Measurements from ENCODE around the gene RNF4.
A peak's percentile ranks its signal among the peaks of the same experiment; 100 is the strongest.

The RNF4 gene

DNA sequence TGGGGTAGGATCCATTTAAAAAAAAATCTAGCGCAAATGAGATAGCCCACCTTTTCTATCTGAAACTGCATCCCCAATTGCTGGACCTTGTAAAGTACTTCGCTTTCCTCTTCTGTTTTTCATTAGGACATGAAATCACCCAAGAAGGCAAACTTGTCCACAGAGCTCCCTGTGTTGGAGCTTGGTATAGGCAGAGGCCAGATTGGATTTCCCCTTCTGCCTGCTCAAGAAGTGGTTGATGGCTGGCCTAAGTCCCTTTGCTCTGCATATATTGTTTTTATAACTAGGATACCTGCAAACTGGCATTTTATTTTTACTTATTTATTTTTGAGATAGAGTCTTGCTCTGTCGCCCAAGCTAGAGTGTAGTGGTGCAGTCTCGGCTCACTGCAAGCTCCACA is 28.4 kb downstream of the RNF4 start:
- no peak for FAIRE-seq
- no peak for DNase-seq (ENCODE audit: insufficient read length, low spot score)

GRCh38 chr4:2497931-2498330 is 29.0 kb downstream of the RNF4 start:
- DNase-seq (ENCODE audit: insufficient read length, low spot score) (peak; percentile 35), FAIRE-seq (peak; percentile 81)
- TF ChIP-seq SPI1 (IDR thresholded peaks at IDR 0.05; ENCODE audit: low read depth, low read length) (peak; percentile 79), POLR2A (IDR thresholded peaks at IDR 0.05; ENCODE audit: low read depth, low read length) (no peak), TAF1 (IDR thresholded peaks at IDR 0.05; ENCODE audit: low read depth, low read length) (no peak), POLR2AphosphoS5 (IDR thresholded peaks at IDR 0.05; ENCODE audit: low read depth, low read length) (no peak)

More for the DNA sequence above, 28.4 kb downstream of the RNF4 start:
- TF ChIP-seq TAF1 (IDR thresholded peaks at IDR 0.05; ENCODE audit: low read depth, low read length) (no peak), PAX5 (IDR thresholded peaks at IDR 0.05; ENCODE audit: insufficient read depth, low read length, severe bottlenecking) (no peak), POU2F2 (IDR thresholded peaks at IDR 0.05; ENCODE audit: low read depth, low read length) (no peak), SPI1 (IDR thresholded peaks at IDR 0.05; ENCODE audit: low read depth, low read length) (no peak), POLR2AphosphoS5 (IDR thresholded peaks at IDR 0.05; ENCODE audit: low read depth, low read length) (no peak), POLR2A (IDR thresholded peaks at IDR 0.05; ENCODE audit: low read depth, low read length) (no peak)

DNA sequence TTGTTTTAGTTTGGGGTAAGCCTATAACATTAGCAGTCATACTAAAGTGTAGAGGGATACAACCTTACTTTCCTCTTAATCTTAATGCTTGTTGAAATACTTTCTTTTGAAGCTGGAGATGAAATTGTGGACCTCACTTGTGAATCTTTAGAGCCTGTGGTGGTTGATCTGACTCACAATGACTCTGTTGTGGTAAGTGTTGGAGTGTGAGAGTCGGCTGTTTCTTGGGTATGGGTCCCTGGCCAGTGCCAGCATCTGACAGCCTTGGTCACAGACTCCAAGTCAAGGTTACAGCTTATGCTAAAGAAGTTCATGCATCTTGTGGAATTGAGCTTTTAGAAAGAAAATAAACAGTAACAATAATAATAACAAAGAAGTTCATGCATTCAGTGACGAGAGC is 31.6 kb downstream of the RNF4 start:
- no peak for TF ChIP-seq POLR2AphosphoS5 (IDR thresholded peaks at IDR 0.05; ENCODE audit: low read depth, low read length)
- no peak for TF ChIP-seq PAX5 (IDR thresholded peaks at IDR 0.05; ENCODE audit: insufficient read depth, low read length, severe bottlenecking)
- no peak for TF ChIP-seq POLR2A (IDR thresholded peaks at IDR 0.05; ENCODE audit: low read depth, low read length)
- TF ChIP-seq TAF1 (IDR thresholded peaks at IDR 0.05; ENCODE audit: low read depth, low read length) = no peak
- no peak for TF ChIP-seq POU2F2 (IDR thresholded peaks at IDR 0.05; ENCODE audit: low read depth, low read length)
- no peak for TF ChIP-seq SPI1 (IDR thresholded peaks at IDR 0.05; ENCODE audit: low read depth, low read length)
- DNase-seq (ENCODE audit: insufficient read length, low spot score) = no peak
- FAIRE-seq = no peak

GRCh38 chr4:2501034-2501594 is 32.2 kb downstream of the RNF4 start:
- FAIRE-seq = no peak
- no peak for DNase-seq (ENCODE audit: insufficient read length, low spot score)
- TF ChIP-seq POLR2A (IDR thresholded peaks at IDR 0.05; ENCODE audit: low read depth, low read length) (0 out of 2 replicates have a peak, but pooled peaks have one; percentile 11), TAF1 (IDR thresholded peaks at IDR 0.05; ENCODE audit: low read depth, low read length) (no peak), PAX5 (IDR thresholded peaks at IDR 0.05; ENCODE audit: insufficient read depth, low read length, severe bottlenecking) (no peak), POLR2AphosphoS5 (IDR thresholded peaks at IDR 0.05; ENCODE audit: low read depth, low read length) (peak; percentile 34; the same call in 1 of the 2 replicates), POU2F2 (IDR thresholded peaks at IDR 0.05; ENCODE audit: low read depth, low read length) (no peak), SPI1 (IDR thresholded peaks at IDR 0.05; ENCODE audit: low read depth, low read length) (no peak)

DNA sequence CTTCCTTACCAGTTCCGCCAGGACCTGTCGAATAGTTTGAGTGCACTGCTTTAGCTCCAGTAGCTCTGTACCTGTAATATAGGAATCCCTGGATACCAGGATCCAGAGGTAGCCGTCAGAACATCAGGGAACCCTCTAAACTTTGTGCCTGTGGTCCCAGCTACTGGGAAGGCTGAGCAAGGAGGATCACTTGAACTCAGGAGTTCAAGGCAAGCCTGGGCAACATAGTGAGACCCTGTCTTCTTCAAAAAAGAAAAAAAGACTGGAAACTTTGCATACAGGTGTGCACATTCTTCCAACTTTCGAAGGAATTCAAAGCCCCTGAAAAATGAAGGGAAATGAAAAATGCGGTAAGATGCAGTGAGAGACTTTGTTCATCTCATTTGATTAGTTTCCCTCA is 34.9 kb downstream of the RNF4 start:
- FAIRE-seq = no peak

DNA sequence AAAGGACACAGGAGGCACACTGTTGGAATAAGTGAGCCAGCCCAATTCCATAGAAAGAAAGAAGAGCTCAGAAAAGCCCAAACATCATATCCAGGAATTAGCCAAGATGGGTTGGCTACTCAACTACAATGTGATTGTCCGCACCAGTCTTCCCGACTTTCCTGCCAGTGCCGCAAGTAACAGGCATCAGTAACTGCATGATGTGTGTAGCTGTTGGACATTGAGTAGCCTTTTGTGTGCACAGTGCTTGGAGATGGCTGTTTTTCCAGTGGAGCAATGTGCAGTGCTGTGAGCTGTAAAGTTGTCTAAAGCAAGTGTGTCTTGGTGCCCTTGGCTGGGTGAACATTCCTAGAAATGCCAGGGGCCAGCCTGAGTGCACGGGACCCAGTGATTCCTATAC is 38.4 kb downstream of the RNF4 start:
- DNase-seq (ENCODE audit: insufficient read length, low spot score) = no peak
- FAIRE-seq = no peak
- peak; percentile 43; the same call in 1 of the 2 replicates for TF ChIP-seq POLR2AphosphoS5 (IDR thresholded peaks at IDR 0.05; ENCODE audit: low read depth, low read length)
- no peak for TF ChIP-seq POLR2A (IDR thresholded peaks at IDR 0.05; ENCODE audit: low read depth, low read length)
- no peak for TF ChIP-seq SPI1 (IDR thresholded peaks at IDR 0.05; ENCODE audit: low read depth, low read length)

More for the DNA sequence above, 34.9 kb downstream of the RNF4 start:
- DNase-seq (ENCODE audit: insufficient read length, low spot score) = no peak
- no peak for TF ChIP-seq POLR2AphosphoS5 (IDR thresholded peaks at IDR 0.05; ENCODE audit: low read depth, low read length)

DNA sequence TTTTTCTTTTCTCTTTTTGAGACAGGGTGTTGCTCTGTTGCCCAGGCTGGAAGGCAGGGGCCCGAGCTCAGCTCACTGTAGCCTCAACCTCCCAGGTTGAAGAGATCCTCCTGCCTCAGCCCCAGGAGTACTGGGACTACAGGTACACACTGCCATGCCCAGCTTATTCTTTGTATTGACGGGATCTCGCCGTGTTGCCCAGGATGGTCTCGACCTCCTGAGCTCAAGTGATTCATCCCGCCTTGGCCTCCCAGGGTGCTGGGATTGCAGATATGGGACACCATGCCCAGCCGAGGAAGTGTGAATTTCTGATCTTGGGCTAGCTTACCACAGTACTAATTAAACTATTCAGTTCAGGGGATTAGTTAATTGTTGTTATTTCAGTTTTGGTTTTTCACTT is 38.9 kb downstream of the RNF4 start:
- TF ChIP-seq POLR2AphosphoS5 (IDR thresholded peaks at IDR 0.05; ENCODE audit: low read depth, low read length) (no peak), TAF1 (IDR thresholded peaks at IDR 0.05; ENCODE audit: low read depth, low read length) (no peak), POLR2A (IDR thresholded peaks at IDR 0.05; ENCODE audit: low read depth, low read length) (no peak), SPI1 (IDR thresholded peaks at IDR 0.05; ENCODE audit: low read depth, low read length) (no peak), PAX5 (IDR thresholded peaks at IDR 0.05; ENCODE audit: insufficient read depth, low read length, severe bottlenecking) (no peak), POU2F2 (IDR thresholded peaks at IDR 0.05; ENCODE audit: low read depth, low read length) (no peak)
- DNase-seq (ENCODE audit: insufficient read length, low spot score) (no peak), FAIRE-seq (no peak)

- no peak for DNase-seq (ENCODE audit: insufficient read length, low spot score)
- FAIRE-seq = peak; percentile 45
- TF ChIP-seq POU2F2 (IDR thresholded peaks at IDR 0.05; ENCODE audit: low read depth, low read length) (no peak), POLR2AphosphoS5 (IDR thresholded peaks at IDR 0.05; ENCODE audit: low read depth, low read length) (peak; percentile 65; the same call in 1 of the 2 replicates), PAX5 (IDR thresholded peaks at IDR 0.05; ENCODE audit: insufficient read depth, low read length, severe bottlenecking) (no peak), TAF1 (IDR thresholded peaks at IDR 0.05; ENCODE audit: low read depth, low read length) (no peak), POLR2A (IDR thresholded peaks at IDR 0.05; ENCODE audit: low read depth, low read length) (no peak)
Measured at GRCh38 chr4:2510351-2511259, 41.7 kb downstream of the RNF4 start.

DNA sequence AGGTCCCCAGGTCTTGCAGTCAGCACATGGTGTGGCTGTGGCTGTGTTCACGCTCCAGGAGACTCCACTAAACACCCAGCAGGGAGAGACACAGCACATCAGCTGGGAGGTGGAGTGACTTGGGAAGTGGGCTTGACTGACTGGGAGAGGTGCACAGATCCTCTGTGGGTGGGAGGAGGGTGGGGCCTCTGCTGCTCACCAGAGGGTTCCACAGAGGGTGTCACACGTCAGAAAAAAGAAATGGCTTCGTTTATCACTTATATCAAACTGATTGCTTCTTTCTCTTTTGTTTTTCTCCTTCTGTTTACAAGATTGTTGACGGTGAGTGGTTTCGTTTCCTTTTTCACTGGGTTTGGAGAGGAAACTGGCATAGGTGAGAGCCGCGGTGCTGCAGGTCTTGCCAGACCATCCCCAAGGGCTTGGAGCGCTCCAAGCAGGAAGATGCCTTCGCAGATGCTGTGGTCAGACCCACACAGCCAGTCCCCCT is 42.8 kb downstream of the RNF4 start:
- TF ChIP-seq POU2F2 (IDR thresholded peaks at IDR 0.05; ENCODE audit: low read depth, low read length) = no peak
- FAIRE-seq (no peak), DNase-seq (ENCODE audit: insufficient read length, low spot score) (no peak)

Measured in GM12891 (cell line).